ENCODE results near the gene SETX. TPM values are rescaled to one million over a fixed set of nuclear protein-coding genes. Genes with fewer than 3 reads are reported as not detected.

Gene SETX
- total RNA-seq, 1 donor from 2014 or later: 47.2 TPM

GRCh38 chr9:132372177-132373095 lies 17.6 kb upstream of the SETX start:
- Mint-ChIP-seq H3K4me3 (ENCODE audit: low read depth) (no peak overlapping the region), H3K27ac (peak overlapping the region; percentile 41), H3K36me3 (ENCODE audit: insufficient read depth) (peaks cover 8% of the 10 kb centered on the region), H3K9me3 (ENCODE audit: low read depth) (no peaks in the 10 kb centered on the region), H3K4me1 (ENCODE audit: low read depth) (no peaks in the 10 kb centered on the region), H3K27me3 (no peaks in the 10 kb centered on the region)
- TF ChIP-seq CTCF (IDR thresholded peaks at IDR 0.05; ENCODE audit: unreplicated experiment): no peak
- no peak for DNase-seq (ENCODE audit: low spot score, unreplicated experiment)

- TF ChIP-seq CTCF (IDR thresholded peaks at IDR 0.05; ENCODE audit: unreplicated experiment): no peak
- no peaks in the 10 kb centered on the region for H3K27me3 Mint-ChIP-seq
- peaks cover 4% of the 10 kb centered on the region for H3K36me3 Mint-ChIP-seq (ENCODE audit: insufficient read depth)
- no peak overlapping the region for H3K27ac Mint-ChIP-seq
- no peak overlapping the region for H3K4me3 Mint-ChIP-seq (ENCODE audit: low read depth)
- H3K9me3 Mint-ChIP-seq (ENCODE audit: low read depth): no peaks in the 10 kb centered on the region
- no peak for DNase-seq (ENCODE audit: low spot score, unreplicated experiment)
- H3K4me1 Mint-ChIP-seq (ENCODE audit: low read depth): no peaks in the 10 kb centered on the region
These were observed 15.8 kb upstream of the SETX start for GRCh38 chr9:132370592-132370991.

- no peaks in the 10 kb centered on the region for H3K36me3 Mint-ChIP-seq (ENCODE audit: insufficient read depth)
- no peaks in the 10 kb centered on the region for H3K9me3 Mint-ChIP-seq (ENCODE audit: low read depth)
- no peak overlapping the region for H3K27ac Mint-ChIP-seq
- H3K4me1 Mint-ChIP-seq (ENCODE audit: low read depth): no peaks in the 10 kb centered on the region
- no peak for TF ChIP-seq CTCF (IDR thresholded peaks at IDR 0.05; ENCODE audit: unreplicated experiment)
- no peak overlapping the region for H3K4me3 Mint-ChIP-seq (ENCODE audit: low read depth)
- no peak for DNase-seq (ENCODE audit: low spot score, unreplicated experiment)
- no peaks in the 10 kb centered on the region for H3K27me3 Mint-ChIP-seq
These were observed 14.6 kb upstream of the SETX start for GRCh38 chr9:132369421-132369820.

- Mint-ChIP-seq H3K36me3 (ENCODE audit: insufficient read depth) (no peaks in the 10 kb centered on the region), H3K27me3 (no peaks in the 10 kb centered on the region), H3K9me3 (ENCODE audit: low read depth) (no peaks in the 10 kb centered on the region), H3K4me3 (ENCODE audit: low read depth) (no peak overlapping the region), H3K4me1 (ENCODE audit: low read depth) (no peaks in the 10 kb centered on the region), H3K27ac (no peak overlapping the region)
- DNase-seq (ENCODE audit: low spot score, unreplicated experiment): no peak
- TF ChIP-seq CTCF (IDR thresholded peaks at IDR 0.05; ENCODE audit: unreplicated experiment): no peak
These were observed 13.0 kb upstream of the SETX start for GRCh38 chr9:132367613-132368313.

- no peak for DNase-seq (ENCODE audit: low spot score, unreplicated experiment)
- Mint-ChIP-seq H3K27ac (no peak overlapping the region), H3K4me3 (ENCODE audit: low read depth) (no peak overlapping the region), H3K27me3 (no peaks in the 10 kb centered on the region), H3K36me3 (ENCODE audit: insufficient read depth) (no peaks in the 10 kb centered on the region), H3K4me1 (ENCODE audit: low read depth) (no peaks in the 10 kb centered on the region), H3K9me3 (ENCODE audit: low read depth) (no peaks in the 10 kb centered on the region)
- no peak for TF ChIP-seq CTCF (IDR thresholded peaks at IDR 0.05; ENCODE audit: unreplicated experiment)
These were observed 11.7 kb upstream of the SETX start for GRCh38 chr9:132366481-132366880.
